ENCODE data around the gene MAP7D1. TPM values are rescaled to one million over a fixed set of nuclear protein-coding genes. Genes with fewer than 3 reads are reported as not detected.

Gene MAP7D1
- total RNA-seq, 1 experiment from 2014 or later: 212 TPM

- Histone ChIP-seq H3K27me3 (ENCODE audit: control insufficient read depth, insufficient read depth, low read length) (no peaks in the 10 kb centered on the region), H3K9me3 (ENCODE audit: control insufficient read depth, insufficient read depth, low read depth, low read length) (no peaks in the 10 kb centered on the region), H3K4me1 (ENCODE audit: control insufficient read depth, insufficient read depth, low read length) (no peaks in the 10 kb centered on the region), H3K27ac (ENCODE audit: low read length) (no peak overlapping the region), H3K4me3 (ENCODE audit: low read depth in 2 of 2, low read length in 2 of 2) (no peak overlapping the region), H3K36me3 (ENCODE audit: control insufficient read depth, insufficient read depth, low read length) (peaks cover 12% of the 10 kb centered on the region)
- no TSS peak for BruUV-seq (replicated peaks)
- CTCF ChIA-PET: interaction anchor here (1.2 kb wide), 1 partner anchor 11 kb away, joined by 3 read pairs; no protein-coding TSS in a partner anchor
- in situ Hi-C loops (cut with HindIII; ENCODE audit: low pct_unique_long_range_greater_than_20kb, low sequenced_read_pairs): no loop called here
- TF ChIP-seq CTCF (IDR thresholded peaks at IDR 0.05): no peak
- TF ChIP-seq REST (IDR thresholded peaks at IDR 0.05; ENCODE audit: insufficient read depth in 1 of 2, low read depth in 2 of 2, low read length in 1 of 2): no peak
- no peak for TF ChIP-seq POLR2AphosphoS5 (IDR thresholded peaks at IDR 0.05; ENCODE audit: low read depth, low read length)
- TF ChIP-seq SIN3A (IDR thresholded peaks at IDR 0.05; ENCODE audit: borderline replicate concordance, insufficient read depth, low read depth, low read length): no peak
- TF ChIP-seq TCF7L2 (IDR thresholded peaks at IDR 0.05; ENCODE audit: low read depth, low read length): no peak
- intact Hi-C loops (cut with micrococcal nuclease; ENCODE audit: unreplicated experiment): no loop called here
- POLR2A ChIA-PET: no interaction called here
- DNase-seq (ENCODE audit: low read depth, low spot score) (no peak), ATAC-seq (no peak)
These were observed 20.4 kb downstream of the MAP7D1 start for GRCh38 chr1:36176106-36176949.

GRCh38 chr1:36177589-36178431 lies 21.9 kb downstream of the MAP7D1 start:
- no TSS peak for BruUV-seq (replicated peaks)
- CTCF ChIA-PET: no interaction called here
- POLR2A ChIA-PET: no interaction called here
- Histone ChIP-seq H3K27me3 (ENCODE audit: control insufficient read depth, insufficient read depth, low read length) (no peaks in the 10 kb centered on the region), H3K4me1 (ENCODE audit: control insufficient read depth, insufficient read depth, low read length) (peaks cover 3% of the 10 kb centered on the region; the same call in 1 of the 2 replicates), H3K36me3 (ENCODE audit: control insufficient read depth, insufficient read depth, low read length) (peaks cover 12% of the 10 kb centered on the region), H3K9me3 (ENCODE audit: control insufficient read depth, insufficient read depth, low read depth, low read length) (no peaks in the 10 kb centered on the region), H3K4me3 (ENCODE audit: low read depth in 2 of 2, low read length in 2 of 2) (no peak overlapping the region), H3K27ac (ENCODE audit: low read length) (no peak overlapping the region)
- in situ Hi-C loops (cut with HindIII; ENCODE audit: low pct_unique_long_range_greater_than_20kb, low sequenced_read_pairs): no loop called here
- TF ChIP-seq SIN3A (IDR thresholded peaks at IDR 0.05; ENCODE audit: borderline replicate concordance, insufficient read depth, low read depth, low read length) (no peak), TCF7L2 (IDR thresholded peaks at IDR 0.05; ENCODE audit: low read depth, low read length) (no peak), CTCF (IDR thresholded peaks at IDR 0.05) (no peak), REST (IDR thresholded peaks at IDR 0.05; ENCODE audit: insufficient read depth in 1 of 2, low read depth in 2 of 2, low read length in 1 of 2) (no peak), POLR2AphosphoS5 (IDR thresholded peaks at IDR 0.05; ENCODE audit: low read depth, low read length) (no peak)
- intact Hi-C loops (cut with micrococcal nuclease; ENCODE audit: unreplicated experiment): no loop called here
- ATAC-seq (no peak), DNase-seq (ENCODE audit: low read depth, low spot score) (no peak)
